Measurements from ENCODE around the gene ZNF407.

- no peak for TF ChIP-seq CTCF (IDR thresholded peaks at IDR 0.05)
- no peak for TF ChIP-seq POLR2A (IDR thresholded peaks at IDR 0.05)
- TF ChIP-seq POLR2AphosphoS5 (IDR thresholded peaks at IDR 0.05): no peak
- TF ChIP-seq EP300 (IDR thresholded peaks at IDR 0.05): no peak
These were observed 263.5 kb downstream of the ZNF407 start for GRCh38 chr18:74861154-74861553.

Data from gastroesophageal sphincter (tissue), 3 donors.